GM21390 (cell line): Measurements from ENCODE around the gene MTARC2.
A peak's percentile ranks its signal among the peaks of the same experiment; 100 is the strongest.
"Not testable (repeated sequence)": the region's sequence is repeated elsewhere in the genome, so short reads cannot be mapped to it uniquely, and the experiment has no call there.

Experiments
- ATAC-seq: cut with Tn5 transposase; IDR thresholded peaks from one replicate; pipeline ENCODE4 v1.9.1; 2021; ENCODE audit not compliant: unreplicated experiment

Gene MTARC2

GRCh38 chr1:220748089-220748934 lies at the start of gene MTARC2:
Gene MTARC2, plus strand, starts transcription at chr1:220748322. Its CDS starts 210 bp downstream, at chr1:220748532.
- peak; percentile 93 for ATAC-seq

- ATAC-seq, result no peak
Observed at GRCh38 chr1:220698607-220699016, 49.5 kb upstream of the MTARC2 start.

GRCh38 chr1:220699044-220699443 lies 49.1 kb upstream of the MTARC2 start:
- no peak for ATAC-seq

- no peak for ATAC-seq
Observed at GRCh38 chr1:220700556-220701179, 47.5 kb upstream of the MTARC2 start.

GRCh38 chr1:220701974-220702373 lies 46.1 kb upstream of the MTARC2 start:
- ATAC-seq, result no peak

- no peak for ATAC-seq
Observed at GRCh38 chr1:220702733-220703270, 45.3 kb upstream of the MTARC2 start.

GRCh38 chr1:220703305-220703704 lies 44.8 kb upstream of the MTARC2 start:
- no peak for ATAC-seq

GRCh38 chr1:220705782-220706181 lies 42.3 kb upstream of the MTARC2 start:
- ATAC-seq, result no peak

- no peak for ATAC-seq
Observed at GRCh38 chr1:220706480-220706879, 41.6 kb upstream of the MTARC2 start.

- no peak for ATAC-seq
Observed at GRCh38 chr1:220707160-220707559, 41.0 kb upstream of the MTARC2 start.

- no peak for ATAC-seq
Observed at GRCh38 chr1:220708244-220708643, 39.9 kb upstream of the MTARC2 start.

GRCh38 chr1:220708936-220709801 lies 39.0 kb upstream of the MTARC2 start:
- ATAC-seq, result no peak

GRCh38 chr1:220710333-220710732 lies 37.8 kb upstream of the MTARC2 start:
- no peak for ATAC-seq

- ATAC-seq, result peak; percentile 84
Observed at GRCh38 chr1:220711056-220711809, 36.9 kb upstream of the MTARC2 start.

- ATAC-seq, result not testable (repeated sequence)
Observed at GRCh38 chr1:220715986-220716385, 32.1 kb upstream of the MTARC2 start.

- ATAC-seq, result no peak
Observed at GRCh38 chr1:220717800-220718640, 30.1 kb upstream of the MTARC2 start.

GRCh38 chr1:220721266-220721665 lies 26.9 kb upstream of the MTARC2 start:
- not testable (repeated sequence) for ATAC-seq

- ATAC-seq, result no peak
Observed at GRCh38 chr1:220726634-220727033, 21.5 kb upstream of the MTARC2 start.

- no peak for ATAC-seq
Observed at GRCh38 chr1:220727519-220727918, 20.6 kb upstream of the MTARC2 start.
